Neural crest cell (in vitro differentiated cells): ENCODE results near the gene GNAI3. TPM values are rescaled to one million over a fixed set of nuclear protein-coding genes. Genes with fewer than 3 reads are reported as not detected.

Experiments
- DNase-seq: peaks from one replicate; pipeline ENCODE4 v3.0.0; 2021; ENCODE audit warnings: low read depth, mixed read lengths, low spot score
- H3K27ac Mint-ChIP-seq: one replicate; pipeline ENCODE4 v1.8.0; 2021; ENCODE audit warnings: mild to moderate bottlenecking, mixed read lengths; ENCODE audit not compliant: unreplicated experiment
- H3K27me3 Mint-ChIP-seq: 2 replicates; pipeline ENCODE4 v1.8.0; 2021; ENCODE audit warnings: low read depth, mild to moderate bottlenecking, mixed read lengths
- H3K36me3 Mint-ChIP-seq: 2 replicates; pipeline ENCODE4 v1.8.0; 2021; ENCODE audit warnings: low read depth, mild to moderate bottlenecking, mixed read lengths
- H3K4me1 Mint-ChIP-seq: 2 replicates; pipeline ENCODE4 v1.8.0; 2021; ENCODE audit warnings: mixed read lengths
- H3K4me3 Mint-ChIP-seq: one replicate; pipeline ENCODE4 v1.8.0; 2021; ENCODE audit warnings: mild to moderate bottlenecking, mixed read lengths
- H3K9me3 Mint-ChIP-seq: 2 replicates; pipeline ENCODE4 v1.8.0; 2021; ENCODE audit warnings: mixed read lengths
- CTCF ChIP-seq: fragments of 200-600 bp; sonication (generic); conservative IDR thresholded peaks from 2 replicates; pipeline ENCODE4 v1.5.0; 2021; ENCODE audit warnings: antibody characterized with exemption, mild to moderate bottlenecking
- total RNA-seq: library from RNA; stranded (reverse); gene quantifications from 2 replicates; pipeline ENCODE4 v1.2.1, GENCODE V29; 2021

GNAI3 gene
- total RNA-seq, 1 donor from 2014 or later = 9.8 TPM

- Mint-ChIP-seq H3K27ac (peak overlapping the region; percentile 95), H3K4me1 (peaks cover 64% of the 10 kb centered on the region), H3K27me3 (no peaks in the 10 kb centered on the region), H3K4me3 (peak overlapping the region; percentile 96), H3K36me3 (no peaks in the 10 kb centered on the region), H3K9me3 (no peaks in the 10 kb centered on the region)
- TF ChIP-seq CTCF = no peak
- no peak for DNase-seq
Observed at GRCh38 chr1:109620401-109620791, 72.0 kb downstream of the GNAI3 start.

DNA sequence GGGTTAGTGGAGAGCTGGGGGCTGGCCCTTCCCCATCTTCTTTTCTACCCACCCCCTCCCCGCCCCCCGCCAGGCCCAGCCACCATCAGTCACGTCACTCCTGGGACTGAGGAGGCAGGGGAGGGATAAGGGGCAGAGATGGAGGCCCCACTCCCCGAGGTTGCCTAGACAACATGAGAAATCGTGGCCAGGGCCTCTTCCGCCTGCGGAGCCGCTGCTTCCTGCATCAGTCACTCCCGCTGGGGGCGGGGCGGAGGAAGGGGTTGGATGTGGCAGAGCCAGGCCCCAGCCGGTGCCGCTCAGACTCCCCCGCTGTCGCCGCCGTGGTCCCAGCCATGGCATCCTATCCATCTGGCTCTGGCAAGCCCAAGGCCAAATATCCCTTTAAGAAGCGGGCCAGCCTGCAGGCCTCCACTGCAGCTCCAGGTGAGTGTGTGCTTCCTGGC is 72.4 kb downstream of the GNAI3 start:
- TF ChIP-seq CTCF = no peak
- Mint-ChIP-seq H3K9me3 (no peaks in the 10 kb centered on the region), H3K4me1 (peaks cover 67% of the 10 kb centered on the region), H3K36me3 (no peaks in the 10 kb centered on the region), H3K4me3 (peak overlapping the region; percentile 96), H3K27me3 (no peaks in the 10 kb centered on the region), H3K27ac (peak overlapping the region; percentile 95)
- peak; percentile 85 for DNase-seq

GRCh38 chr1:109621379-109622136 is 73.1 kb downstream of the GNAI3 start:
- DNase-seq = no peak
- H3K9me3 Mint-ChIP-seq = no peaks in the 10 kb centered on the region

GRCh38 chr1:109622137-109622892 is 73.9 kb downstream of the GNAI3 start:
- H3K4me1 Mint-ChIP-seq = peaks cover 54% of the 10 kb centered on the region
- H3K27ac Mint-ChIP-seq = no peak overlapping the region
- no peak for TF ChIP-seq CTCF
- no peaks in the 10 kb centered on the region for H3K27me3 Mint-ChIP-seq
- peak overlapping the region; percentile 96 for H3K4me3 Mint-ChIP-seq
- DNase-seq = no peak
- no peaks in the 10 kb centered on the region for H3K9me3 Mint-ChIP-seq
- no peaks in the 10 kb centered on the region for H3K36me3 Mint-ChIP-seq

More at GRCh38 chr1:109621379-109622136, 73.1 kb downstream of the GNAI3 start:
- peak overlapping the region; percentile 96 for H3K4me3 Mint-ChIP-seq
- TF ChIP-seq CTCF = no peak
- no peaks in the 10 kb centered on the region for H3K27me3 Mint-ChIP-seq
- H3K36me3 Mint-ChIP-seq = no peaks in the 10 kb centered on the region
- peaks cover 61% of the 10 kb centered on the region for H3K4me1 Mint-ChIP-seq
- peak overlapping the region; percentile 67 for H3K27ac Mint-ChIP-seq

DNA sequence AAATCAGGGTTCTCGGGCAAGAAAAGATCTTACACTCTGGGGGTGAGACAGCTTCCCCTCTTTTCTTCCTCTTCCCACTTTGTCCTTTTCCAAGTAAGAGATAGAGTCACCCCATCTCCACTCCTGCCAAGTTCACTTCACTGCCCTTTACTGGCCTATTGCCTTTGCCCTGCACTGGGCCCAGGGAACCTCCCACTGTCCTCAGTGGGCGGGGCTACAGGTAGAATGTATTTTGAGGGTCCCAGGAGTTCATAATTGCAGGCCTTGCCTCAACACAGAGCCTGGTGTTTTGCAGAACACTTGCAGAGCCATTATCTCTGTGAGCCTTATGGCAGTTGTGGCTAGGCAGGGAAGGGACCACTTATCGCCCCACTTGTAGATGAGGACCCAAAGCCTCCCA is 74.5 kb downstream of the GNAI3 start:
- Mint-ChIP-seq H3K27me3 (no peaks in the 10 kb centered on the region), H3K36me3 (no peaks in the 10 kb centered on the region), H3K9me3 (no peaks in the 10 kb centered on the region), H3K27ac (peak overlapping the region; percentile 43), H3K4me3 (peak overlapping the region; percentile 96), H3K4me1 (peaks cover 49% of the 10 kb centered on the region)
- no peak for TF ChIP-seq CTCF
- DNase-seq = no peak
